Muscle layer of duodenum (tissue), 2 donors: ENCODE results near the gene REG1A.

ENCODE experiments used
- H3K27ac ChIP-seq: one replicate; pipeline ENCODE4 v1.7.0; 2013; ENCODE audit warnings: mild to moderate bottlenecking, low read length
- H3K27me3 ChIP-seq: one replicate; pipeline ENCODE4 v1.7.0; 2013; ENCODE audit warnings: low read depth, mild to moderate bottlenecking, control low read depth, low read length
- H3K36me3 ChIP-seq, 2 donors: one replicate each; pipeline ENCODE4 v1.7.0; 2013; ENCODE audit warnings: low read length in 2 of 2, control low read depth in 1 of 2, mild to moderate bottlenecking in 1 of 2; ENCODE audit not compliant: insufficient read depth in 2 of 2, control insufficient read depth in 1 of 2
- H3K4me1 ChIP-seq, 2 donors: one replicate each; pipeline ENCODE4 v1.7.0; 2013; ENCODE audit warnings: low read length in 2 of 2, mild to moderate bottlenecking in 2 of 2, control low read depth in 1 of 2, moderate library complexity in 1 of 2; ENCODE audit not compliant: insufficient read depth in 2 of 2, control insufficient read depth in 1 of 2
- H3K4me3 ChIP-seq, 2 donors: one replicate each; pipeline ENCODE4 v1.7.0; 2013; ENCODE audit warnings: low read length in 2 of 2, low read depth in 1 of 2, mild to moderate bottlenecking in 1 of 2
- H3K9me3 ChIP-seq, 2 donors: one replicate each; pipeline ENCODE4 v1.7.0; 2013; ENCODE audit warnings: low read length in 2 of 2, control low read depth in 1 of 2, mild to moderate bottlenecking in 1 of 2; ENCODE audit not compliant: control insufficient read depth in 1 of 2
- donor health status: healthy.

The REG1A gene, protein sequence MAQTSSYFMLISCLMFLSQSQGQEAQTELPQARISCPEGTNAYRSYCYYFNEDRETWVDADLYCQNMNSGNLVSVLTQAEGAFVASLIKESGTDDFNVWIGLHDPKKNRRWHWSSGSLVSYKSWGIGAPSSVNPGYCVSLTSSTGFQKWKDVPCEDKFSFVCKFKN

GRCh38 chr2:79120194-79120713 lies at the start of gene REG1A:
REG1A (plus strand) TSS chr2:79120488; CDS start chr2:79120862, 374 bp downstream.
- no peaks in the 10 kb centered on the region for H3K36me3 ChIP-seq
- peak within 1 kb of the TSS; percentile 77 for H3K27ac ChIP-seq
- no peaks in the 10 kb centered on the region for H3K4me1 ChIP-seq
- peak within 1 kb of the TSS in 1 of 2 donors; percentile 59 for H3K4me3 ChIP-seq
- no peaks in the 10 kb centered on the region for H3K27me3 ChIP-seq
- H3K9me3 ChIP-seq: no peaks in the 10 kb centered on the region

- Histone ChIP-seq H3K27me3 (no peaks in the 10 kb centered on the region), H3K27ac (no peak overlapping the region), H3K4me1 (no peaks in the 10 kb centered on the region), H3K36me3 (no peaks in the 10 kb centered on the region), H3K4me3 (no peak overlapping the region), H3K9me3 (no peaks in the 10 kb centered on the region)
Measured at GRCh38 chr2:79071078-79071477, 49.2 kb upstream of the REG1A start.

- Histone ChIP-seq H3K4me1 (no peaks in the 10 kb centered on the region), H3K27me3 (no peaks in the 10 kb centered on the region), H3K36me3 (no peaks in the 10 kb centered on the region), H3K9me3 (no peaks in the 10 kb centered on the region), H3K27ac (no peak overlapping the region), H3K4me3 (no peak overlapping the region)
Measured at GRCh38 chr2:79082987-79083386, 37.3 kb upstream of the REG1A start.

DNA sequence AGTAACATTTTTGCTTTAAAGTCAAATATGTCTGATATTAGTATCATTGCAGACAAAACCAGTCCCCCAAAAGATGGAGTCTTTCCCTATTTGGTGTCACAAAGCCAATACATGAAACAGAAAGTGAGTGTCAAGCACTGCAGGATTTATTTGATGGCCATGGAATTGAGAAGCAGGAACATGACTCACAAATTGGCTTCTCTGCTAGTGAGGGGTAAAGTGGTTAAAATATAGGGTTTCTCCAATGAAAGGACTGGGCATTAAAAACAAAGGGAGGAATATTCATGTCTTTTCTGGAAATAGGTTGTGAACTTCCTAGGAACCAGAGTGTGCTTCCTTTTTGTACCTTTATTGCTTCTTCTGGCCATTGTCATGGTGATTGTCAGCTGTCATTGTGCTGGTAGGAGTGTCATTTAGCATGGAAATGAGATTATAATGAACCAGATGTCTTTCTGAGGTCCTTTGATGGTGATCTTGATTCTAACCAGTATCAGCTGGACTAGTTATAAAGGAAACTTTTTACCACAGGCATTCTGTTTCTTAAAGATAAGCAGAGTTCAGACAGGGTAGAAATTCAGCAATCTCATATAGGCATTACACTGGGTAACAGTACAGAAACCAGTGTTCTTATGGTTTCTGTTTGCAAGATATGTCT lies 36.6 kb upstream of the REG1A start:
- no peak overlapping the region for H3K27ac ChIP-seq
- H3K27me3 ChIP-seq: no peaks in the 10 kb centered on the region
- no peak overlapping the region for H3K4me3 ChIP-seq
- peaks cover 0 to 2% of the 10 kb centered on the region in 2 donors for H3K9me3 ChIP-seq
- no peaks in the 10 kb centered on the region for H3K36me3 ChIP-seq
- H3K4me1 ChIP-seq: no peaks in the 10 kb centered on the region

DNA sequence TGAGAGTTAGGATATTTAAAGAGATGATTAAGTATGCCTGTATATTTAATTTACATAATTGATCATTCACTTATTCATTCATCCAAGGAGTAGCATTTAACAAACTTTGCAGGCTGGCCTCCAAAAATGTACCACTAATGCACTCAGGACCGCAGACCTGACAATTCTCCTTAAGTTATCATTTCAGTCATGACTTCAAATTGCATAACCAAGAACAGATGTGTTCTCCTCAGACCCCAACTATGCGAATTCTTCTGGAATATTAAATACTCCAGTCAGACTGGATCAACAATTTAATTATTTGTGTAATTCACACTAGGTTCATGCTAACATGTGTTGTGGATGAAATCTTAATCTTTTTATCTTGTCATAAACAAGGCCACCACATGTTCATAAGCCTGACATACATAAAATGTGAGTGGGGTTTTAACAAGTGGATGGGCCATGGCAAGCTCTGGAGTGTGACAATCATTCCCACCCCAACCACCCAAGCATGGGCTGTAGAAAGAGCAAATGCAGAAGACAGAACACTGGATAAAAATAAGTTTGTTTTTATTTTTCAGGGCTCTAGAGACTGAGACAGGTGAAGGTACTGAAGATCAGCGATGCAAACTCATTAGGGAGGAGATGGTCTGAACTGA lies 35.7 kb upstream of the REG1A start:
- no peak overlapping the region for H3K4me3 ChIP-seq
- H3K4me1 ChIP-seq: no peaks in the 10 kb centered on the region
- peaks cover 0 to 3% of the 10 kb centered on the region in 2 donors for H3K9me3 ChIP-seq
- no peak overlapping the region for H3K27ac ChIP-seq
- H3K36me3 ChIP-seq: no peaks in the 10 kb centered on the region
- H3K27me3 ChIP-seq: no peaks in the 10 kb centered on the region

DNA sequence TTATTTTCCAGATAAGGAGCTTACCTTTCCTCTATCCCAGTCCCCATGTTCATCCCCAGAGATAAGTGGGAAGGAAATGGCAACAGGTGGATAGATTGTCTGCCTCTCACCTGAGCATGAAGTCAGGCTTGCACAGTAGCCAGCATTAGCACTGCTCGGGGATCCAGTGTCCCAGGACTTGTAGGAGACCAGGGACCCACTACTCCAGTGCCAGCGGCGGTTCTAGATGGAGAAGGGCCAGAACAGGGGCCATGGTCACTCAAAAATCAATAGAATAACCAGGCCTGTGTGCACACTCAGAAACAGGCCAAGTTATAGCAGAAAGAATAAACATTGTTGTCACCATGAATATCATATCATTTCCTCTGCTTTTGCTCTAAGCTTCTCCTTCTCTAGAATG lies 34.9 kb upstream of the REG1A start:
- Histone ChIP-seq H3K4me1 (no peaks in the 10 kb centered on the region), H3K27me3 (no peaks in the 10 kb centered on the region), H3K27ac (no peak overlapping the region), H3K9me3 (peaks cover 0 to 3% of the 10 kb centered on the region in 2 donors), H3K4me3 (no peak overlapping the region), H3K36me3 (no peaks in the 10 kb centered on the region)

DNA sequence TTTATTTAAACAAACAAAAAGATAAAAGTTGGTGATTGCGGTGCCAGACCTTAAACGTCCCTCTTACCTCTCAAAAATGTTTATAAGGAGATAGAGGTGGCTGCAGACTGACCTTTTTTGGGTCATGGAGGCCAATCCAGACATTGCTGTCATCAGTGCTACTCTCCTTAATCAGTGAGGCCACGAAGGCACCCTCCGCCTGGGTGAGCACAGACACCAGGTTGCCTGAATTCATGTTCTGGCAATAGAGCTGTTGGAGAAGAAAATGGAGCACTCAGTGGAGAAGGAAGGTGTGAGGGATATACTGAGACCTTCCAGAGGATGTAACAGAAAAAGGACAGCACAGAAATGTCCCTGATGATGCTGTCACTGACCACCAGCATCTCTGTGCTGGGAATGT lies 34.0 kb upstream of the REG1A start:
- H3K9me3 ChIP-seq: peaks cover 0 to 3% of the 10 kb centered on the region in 2 donors

DNA sequence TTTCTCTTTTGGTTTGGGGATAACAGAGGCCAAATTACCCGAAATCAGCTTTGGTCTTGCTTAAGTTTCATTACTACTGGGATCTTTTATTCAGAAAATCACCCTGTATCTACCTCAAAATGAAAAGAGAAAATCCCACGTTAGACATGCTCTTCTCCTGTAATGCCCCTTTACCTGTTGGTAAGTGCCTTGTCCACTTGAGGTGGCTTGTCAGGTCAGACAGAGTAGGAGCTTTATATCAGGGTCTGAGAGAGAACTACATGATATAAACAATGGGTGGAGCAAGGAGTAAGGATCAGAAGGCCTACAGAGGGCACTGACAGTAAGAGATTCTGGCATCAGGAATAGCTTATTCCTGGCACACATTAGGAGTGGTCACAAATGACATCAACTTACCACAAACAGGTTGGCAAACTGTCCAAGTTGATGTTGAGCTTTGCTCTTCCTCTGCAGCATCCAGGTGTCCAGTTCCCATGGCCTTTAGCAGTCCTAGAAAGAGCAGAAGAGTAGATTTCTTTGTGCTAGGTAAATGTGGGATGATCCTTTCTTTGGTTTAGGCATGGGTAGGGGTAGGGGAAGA lies 32.4 kb upstream of the REG1A start, which contains the start of gene REG1B:
Gene REG1B (minus strand): TSS at position 209 of the 580 bp plus-strand sequence. CDS start 381 bp downstream, outside the sequence.
- H3K9me3 ChIP-seq: peaks cover 0 to 3% of the 10 kb centered on the region in 2 donors
- H3K4me1 ChIP-seq: no peaks in the 10 kb centered on the region
- H3K27me3 ChIP-seq: no peaks in the 10 kb centered on the region
- H3K36me3 ChIP-seq: no peaks in the 10 kb centered on the region
- no peak within 1 kb of the TSS for H3K27ac ChIP-seq
- no peak within 1 kb of the TSS for H3K4me3 ChIP-seq

More for the DNA sequence above, 34.0 kb upstream of the REG1A start:
- no peaks in the 10 kb centered on the region for H3K4me1 ChIP-seq
- H3K36me3 ChIP-seq: no peaks in the 10 kb centered on the region
- H3K27ac ChIP-seq: no peak overlapping the region
- no peak overlapping the region for H3K4me3 ChIP-seq
- H3K27me3 ChIP-seq: no peaks in the 10 kb centered on the region

- H3K9me3 ChIP-seq: peaks cover 0 to 3% of the 10 kb centered on the region in 2 donors
- no peak overlapping the region for H3K27ac ChIP-seq
- H3K27me3 ChIP-seq: no peaks in the 10 kb centered on the region
- H3K4me1 ChIP-seq: no peaks in the 10 kb centered on the region
- no peaks in the 10 kb centered on the region for H3K36me3 ChIP-seq
- no peak overlapping the region for H3K4me3 ChIP-seq
Measured at GRCh38 chr2:79090693-79091092, 29.6 kb upstream of the REG1A start.

DNA sequence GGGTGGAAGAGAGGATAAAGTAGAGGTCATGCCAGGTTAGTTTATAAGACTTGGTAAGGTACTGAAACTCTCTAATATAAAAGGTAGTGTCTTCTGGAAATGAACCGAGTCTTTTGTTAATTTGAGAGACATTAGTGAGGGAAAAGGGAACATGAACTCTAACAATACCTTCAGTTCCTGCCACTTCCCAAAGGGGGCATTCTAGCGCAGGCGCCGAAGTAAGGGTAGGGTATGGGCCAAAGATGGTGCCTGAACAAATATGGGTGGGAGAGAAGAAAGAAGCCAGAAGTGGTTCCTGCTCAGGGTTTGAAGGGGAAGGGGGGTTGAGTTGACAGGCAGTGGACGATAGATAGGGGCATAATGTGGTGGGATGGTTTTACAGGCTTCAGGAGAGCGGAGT lies 22.4 kb upstream of the REG1A start:
- no peak overlapping the region for H3K27ac ChIP-seq
- no peaks in the 10 kb centered on the region for H3K27me3 ChIP-seq
- peaks cover 0 to 5% of the 10 kb centered on the region in 2 donors for H3K9me3 ChIP-seq
- no peak overlapping the region for H3K4me3 ChIP-seq
- no peaks in the 10 kb centered on the region for H3K4me1 ChIP-seq
- H3K36me3 ChIP-seq: no peaks in the 10 kb centered on the region

DNA sequence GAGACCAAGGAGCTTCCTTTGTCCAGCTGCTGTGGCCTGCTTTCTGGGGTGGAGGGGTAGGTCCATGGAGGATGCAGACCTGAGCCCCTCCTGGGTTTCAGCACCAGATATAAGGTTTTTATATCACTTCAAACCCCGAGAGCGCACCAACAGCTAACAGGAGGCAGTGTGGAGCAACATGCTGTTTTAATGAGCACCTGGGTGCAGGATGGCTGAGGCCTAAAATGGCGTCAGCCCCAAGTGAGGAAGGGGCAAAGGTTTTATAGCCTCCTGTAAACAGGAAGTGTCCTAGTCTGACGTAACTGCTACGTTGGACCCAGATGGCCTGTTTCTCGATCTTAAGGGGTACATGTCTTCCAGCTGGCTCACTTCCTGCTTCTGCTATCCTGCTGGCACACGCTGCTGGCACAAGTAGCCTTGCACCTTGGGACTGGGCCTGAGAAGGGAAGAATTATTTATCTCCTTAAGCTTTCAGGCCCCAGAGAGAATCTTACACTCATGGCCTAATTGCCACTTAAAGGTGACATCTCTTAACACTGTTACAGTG lies 21.1 kb upstream of the REG1A start:
- Histone ChIP-seq H3K9me3 (peaks cover 0 to 5% of the 10 kb centered on the region in 2 donors), H3K36me3 (no peaks in the 10 kb centered on the region), H3K4me1 (no peaks in the 10 kb centered on the region), H3K27ac (no peak overlapping the region), H3K27me3 (no peaks in the 10 kb centered on the region), H3K4me3 (no peak overlapping the region)
